NOMO-1 (cell line): Measurements from ENCODE around the gene MCTS1.
"Not testable (repeated sequence)": the region's sequence is repeated elsewhere in the genome, so short reads cannot be mapped to it uniquely, and the experiment has no call there.

Experiments used
- DNase-seq, 2 experiments: peaks; one replicate each; lab custom pipeline; 2025; ENCODE audit not compliant: unreplicated experiment in 2 of 2; lab: John Stamatoyannopoulos, UW

Gene MCTS1, protein sequence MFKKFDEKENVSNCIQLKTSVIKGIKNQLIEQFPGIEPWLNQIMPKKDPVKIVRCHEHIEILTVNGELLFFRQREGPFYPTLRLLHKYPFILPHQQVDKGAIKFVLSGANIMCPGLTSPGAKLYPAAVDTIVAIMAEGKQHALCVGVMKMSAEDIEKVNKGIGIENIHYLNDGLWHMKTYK

DNA sequence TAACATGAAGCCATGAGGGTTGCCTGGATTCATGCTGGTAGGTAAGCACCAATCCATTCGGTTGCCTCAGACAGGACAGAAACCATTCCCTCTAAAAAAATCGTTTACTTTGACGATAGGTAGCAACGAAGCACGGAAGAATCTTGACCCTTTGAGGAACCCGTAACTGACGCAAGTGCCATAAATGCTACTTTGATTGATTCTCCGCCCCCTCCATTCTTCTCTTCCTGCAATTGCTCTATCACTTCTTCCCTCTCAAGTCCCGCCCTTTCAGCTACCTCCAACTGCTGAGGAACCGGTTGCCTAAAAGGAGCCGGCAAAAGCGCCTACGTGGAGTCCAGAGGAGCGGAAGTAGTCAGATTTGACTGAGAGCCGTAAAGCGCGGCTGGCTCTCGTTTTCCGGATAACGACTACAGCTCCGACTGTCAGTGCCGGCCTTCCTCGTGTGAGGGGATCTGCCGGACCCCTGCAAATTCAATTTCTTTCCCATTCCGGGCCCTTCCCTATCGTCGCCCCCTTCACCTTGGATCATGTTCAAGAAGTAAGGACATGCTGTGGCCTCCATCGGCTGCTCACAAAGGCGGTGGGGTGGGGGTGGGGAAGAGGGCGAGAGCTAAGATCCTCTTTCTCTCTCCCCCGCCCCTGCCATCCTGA lies at the start of gene MCTS1:
MCTS1 (plus strand) TSS at position 395 of the 654 bp plus-strand sequence; CDS start at position 531, 136 bp downstream.
- peak; percentile 91 to 92 for DNase-seq

DNA sequence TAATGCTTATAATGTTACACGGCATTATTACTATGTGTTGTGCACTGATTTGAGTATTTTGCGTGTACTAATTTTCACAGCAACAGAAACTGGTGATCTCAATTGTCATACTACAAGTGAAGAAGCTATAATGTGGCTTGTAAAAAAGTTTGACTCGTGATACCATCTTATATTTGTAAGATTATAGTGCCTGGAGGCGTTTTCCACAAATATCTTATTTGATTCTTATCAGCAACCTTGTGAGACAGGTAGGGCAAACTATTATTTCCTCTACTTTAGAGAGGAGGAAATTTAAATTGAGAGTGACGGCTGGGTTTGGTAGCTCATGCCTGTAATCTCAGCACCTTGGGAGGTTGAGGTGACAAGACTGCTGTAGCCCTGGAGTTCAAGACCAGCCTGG lies 47.6 kb upstream of the MCTS1 start:
- DNase-seq, result no peak

DNA sequence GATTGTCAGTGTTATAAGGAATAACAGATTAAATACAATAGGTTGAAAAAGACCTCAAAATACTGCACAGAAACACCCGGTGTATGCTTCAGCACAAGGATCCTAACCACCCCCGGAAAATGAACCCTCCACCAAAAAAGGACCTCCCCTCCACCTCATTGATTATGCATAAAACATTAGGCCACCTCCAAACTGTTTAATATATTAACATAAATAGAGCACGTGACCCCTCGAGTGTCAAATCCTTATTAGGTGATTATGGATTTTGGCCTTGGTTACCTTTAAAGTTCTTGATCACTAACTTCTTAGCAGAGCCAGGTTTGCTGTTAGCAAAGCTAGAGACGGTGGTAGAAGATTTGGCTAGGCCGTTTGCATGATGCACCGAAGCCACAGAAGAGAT lies 44.1 kb upstream of the MCTS1 start:
- no peak for DNase-seq

DNA sequence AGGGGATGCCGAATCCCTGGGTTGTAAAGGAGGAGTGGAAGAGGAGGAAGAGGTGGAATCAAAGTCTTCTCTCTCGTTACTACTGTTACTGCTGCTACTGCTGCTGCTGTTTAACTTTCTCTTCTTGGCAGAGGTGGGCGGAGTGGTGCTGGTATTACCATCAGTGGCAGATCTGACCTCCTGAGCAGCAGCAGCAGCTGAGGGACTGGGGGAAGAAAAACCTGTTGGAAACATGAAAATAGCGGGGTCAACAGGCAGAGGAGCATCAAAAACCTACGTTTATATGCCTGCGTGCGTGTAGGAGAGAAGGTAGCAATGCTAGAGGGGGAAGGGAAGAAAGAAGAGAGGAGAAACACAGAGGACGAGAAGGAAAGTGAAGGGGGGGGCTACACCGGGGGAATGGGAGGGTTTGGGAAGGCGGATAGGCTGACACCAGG lies 43.5 kb upstream of the MCTS1 start:
- DNase-seq, result no peak

DNA sequence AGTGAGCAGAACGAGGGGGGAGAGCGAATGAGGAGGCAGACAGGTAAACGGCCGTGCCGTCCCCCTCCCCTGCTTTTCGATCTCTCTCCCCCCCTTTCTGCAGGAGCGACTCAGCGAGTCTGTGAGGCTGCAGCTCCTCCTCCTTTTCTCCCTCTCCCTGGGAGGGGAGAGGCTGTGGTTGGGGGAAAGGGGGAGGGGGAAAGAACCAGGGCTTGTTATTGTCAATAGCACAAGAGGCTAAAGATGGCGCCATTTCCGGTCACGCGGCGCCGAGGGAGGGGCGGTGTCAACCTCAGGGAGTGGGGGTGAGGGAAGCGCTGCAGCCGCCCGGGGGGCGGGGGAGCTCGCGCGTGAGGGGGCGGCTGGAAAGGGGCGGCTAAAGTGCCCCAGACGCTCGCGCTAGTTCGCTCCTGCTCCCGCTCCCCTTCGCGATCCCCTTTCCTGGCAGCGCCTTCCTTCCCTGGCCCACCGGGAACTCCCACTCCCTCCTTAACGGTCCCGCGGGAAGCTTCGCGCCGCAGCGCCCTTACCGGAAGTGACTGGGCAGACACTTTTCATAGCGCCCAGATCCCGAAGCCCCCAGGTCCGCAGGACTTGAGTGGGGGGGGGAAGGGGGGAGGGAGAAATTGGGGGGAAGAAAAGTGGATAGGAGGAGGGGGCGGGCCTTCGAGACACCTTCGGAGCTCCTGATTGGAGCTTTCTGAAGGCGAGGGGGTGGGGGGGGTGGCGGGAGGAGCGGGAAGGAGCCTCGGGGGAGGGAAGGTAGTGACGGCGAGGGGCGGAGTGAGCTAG lies 42.9 kb upstream of the MCTS1 start, which contains the start of gene CUL4B:
CUL4B (minus strand) TSS at position 121 of the 792 bp plus-strand sequence. CDS start 324 bp downstream, outside the sequence.
- peak; percentile 67 to 86 for DNase-seq

DNA sequence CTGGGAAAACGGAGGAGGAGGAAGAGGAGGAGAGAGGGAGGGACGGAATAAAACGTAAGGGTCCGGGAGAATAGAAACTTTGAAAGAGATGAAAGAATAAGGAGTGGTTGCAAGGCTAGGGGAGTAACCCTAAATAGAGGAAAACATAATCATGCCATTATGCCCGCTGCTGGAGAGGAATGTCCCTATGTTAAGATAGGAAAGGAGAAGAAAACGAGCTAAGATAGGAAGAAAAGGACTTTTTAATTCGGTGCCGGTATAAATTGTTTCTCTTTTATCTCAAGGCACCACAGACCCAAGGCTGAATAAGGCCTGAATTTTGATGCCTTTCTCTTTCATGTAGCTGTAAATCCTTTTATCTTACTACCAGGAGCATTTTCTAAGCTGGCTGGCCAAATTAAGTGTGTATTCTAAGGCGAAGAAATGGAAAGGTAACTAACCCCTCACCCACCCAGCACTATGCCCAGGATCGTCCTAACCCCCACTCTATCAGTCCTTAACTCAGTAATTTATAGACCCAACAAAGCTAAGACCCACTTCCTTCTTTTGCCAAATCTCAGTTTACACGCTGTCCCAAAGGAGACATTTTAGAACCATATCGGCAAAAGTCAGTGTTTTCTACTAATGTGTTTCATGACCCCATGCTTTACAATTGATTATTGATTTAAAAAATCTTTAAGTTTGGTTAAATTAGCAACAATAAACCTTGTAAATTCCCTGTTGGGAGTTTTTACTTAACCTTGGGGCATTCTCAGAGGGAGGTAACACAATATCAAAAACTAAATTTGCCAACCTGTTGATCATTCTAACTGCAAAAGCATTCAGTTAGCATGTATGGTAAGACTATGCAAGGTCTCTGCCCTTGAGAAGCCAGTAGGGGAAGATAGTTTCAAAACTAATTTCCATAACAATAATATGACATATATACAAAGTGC lies 42.0 kb upstream of the MCTS1 start:
- DNase-seq, result no peak

DNA sequence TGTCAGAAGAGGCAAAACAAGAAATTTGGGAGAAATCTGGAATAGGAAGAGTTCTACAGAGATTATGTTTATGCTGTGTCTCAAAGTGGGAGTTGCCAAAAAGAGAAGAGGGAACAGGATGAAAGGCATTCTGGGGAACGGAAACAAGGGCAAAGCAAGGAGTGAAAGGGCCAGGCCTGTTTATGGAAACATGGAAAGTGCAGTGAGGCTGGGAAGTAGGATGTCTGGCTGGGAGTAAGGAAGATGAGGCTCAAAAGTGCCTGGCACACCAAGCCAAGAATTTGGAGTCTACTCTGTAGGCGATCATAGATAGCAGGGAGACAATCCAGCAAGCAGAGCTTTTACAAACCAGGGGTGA lies 41.4 kb upstream of the MCTS1 start:
- DNase-seq, result no peak

DNA sequence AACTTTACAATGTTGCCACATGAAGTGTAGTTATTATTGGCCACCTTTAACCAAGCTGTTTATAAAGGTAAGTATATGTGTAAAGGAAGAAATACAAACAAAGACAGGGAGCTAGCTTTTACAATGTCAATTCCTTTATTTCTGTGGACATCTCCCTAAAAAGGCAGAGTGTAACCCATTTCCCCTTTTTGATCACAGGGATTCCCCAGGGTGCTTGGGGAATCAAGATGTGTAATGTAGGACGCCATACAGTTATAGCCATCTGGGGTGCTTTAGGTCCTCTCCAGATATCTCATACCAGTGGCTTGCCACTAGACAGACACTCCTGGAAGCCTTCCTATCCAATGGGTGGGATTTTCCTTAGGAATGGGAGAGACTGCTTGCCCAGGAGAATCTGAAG lies 39.0 kb upstream of the MCTS1 start:
- DNase-seq, result no peak

DNA sequence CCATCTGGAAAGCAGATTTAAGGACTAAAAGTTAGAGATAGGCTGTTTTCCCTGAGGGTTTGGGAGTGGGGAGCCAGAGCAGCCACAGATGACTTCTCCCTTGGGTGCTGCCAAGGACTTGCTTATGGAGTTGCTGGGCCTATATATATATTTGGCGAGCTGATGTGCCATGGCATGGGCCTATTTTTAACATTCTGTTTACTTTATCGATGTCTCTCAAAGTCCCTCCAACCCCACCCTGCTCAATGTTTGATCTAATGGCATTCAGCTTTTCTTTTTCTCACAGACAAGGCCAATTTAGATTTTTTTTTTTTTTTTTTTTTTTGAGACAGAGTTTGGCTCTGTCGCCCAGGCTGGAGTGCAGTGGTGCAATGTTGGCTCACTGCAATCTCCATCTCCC lies 37.1 kb upstream of the MCTS1 start:
- no peak for DNase-seq

DNA sequence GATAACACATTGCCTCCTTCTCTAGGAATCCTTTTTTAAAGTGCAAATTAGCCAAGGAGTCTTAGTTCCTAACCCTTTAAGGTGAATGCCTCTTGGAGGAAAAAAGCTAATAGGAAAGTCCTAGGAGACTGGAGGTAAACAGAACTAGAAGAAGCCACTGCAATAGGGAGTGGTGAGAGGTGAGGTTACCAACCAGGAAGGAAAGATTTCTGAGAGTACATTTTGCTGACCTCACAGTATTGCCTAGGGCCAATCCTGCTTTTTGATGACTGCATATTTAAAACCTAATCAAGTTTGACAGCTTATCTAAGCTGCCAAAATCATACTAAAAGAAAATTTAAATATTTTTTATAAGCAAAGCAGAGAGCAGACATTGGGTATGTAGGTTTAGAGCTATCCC lies 35.9 kb upstream of the MCTS1 start:
- no peak for DNase-seq

DNA sequence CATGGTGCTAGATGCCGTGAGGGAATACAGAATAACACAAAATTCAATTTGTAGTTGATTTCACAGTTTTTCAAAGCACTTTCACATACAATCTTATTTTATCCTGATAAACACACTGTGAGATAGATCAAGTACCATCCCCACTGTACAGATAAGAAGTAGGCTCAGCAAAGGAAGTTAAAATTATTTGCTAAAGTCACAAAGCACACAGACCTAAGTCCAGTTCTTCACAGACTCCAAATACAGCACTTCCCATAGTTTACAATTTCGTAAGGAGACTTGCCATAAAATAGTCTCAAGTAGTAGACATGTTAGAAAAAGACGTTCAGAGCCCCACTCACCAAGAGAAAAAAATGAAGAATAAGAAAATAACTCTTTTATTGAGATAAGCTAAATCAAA lies 35.3 kb upstream of the MCTS1 start:
- DNase-seq, result no peak

DNA sequence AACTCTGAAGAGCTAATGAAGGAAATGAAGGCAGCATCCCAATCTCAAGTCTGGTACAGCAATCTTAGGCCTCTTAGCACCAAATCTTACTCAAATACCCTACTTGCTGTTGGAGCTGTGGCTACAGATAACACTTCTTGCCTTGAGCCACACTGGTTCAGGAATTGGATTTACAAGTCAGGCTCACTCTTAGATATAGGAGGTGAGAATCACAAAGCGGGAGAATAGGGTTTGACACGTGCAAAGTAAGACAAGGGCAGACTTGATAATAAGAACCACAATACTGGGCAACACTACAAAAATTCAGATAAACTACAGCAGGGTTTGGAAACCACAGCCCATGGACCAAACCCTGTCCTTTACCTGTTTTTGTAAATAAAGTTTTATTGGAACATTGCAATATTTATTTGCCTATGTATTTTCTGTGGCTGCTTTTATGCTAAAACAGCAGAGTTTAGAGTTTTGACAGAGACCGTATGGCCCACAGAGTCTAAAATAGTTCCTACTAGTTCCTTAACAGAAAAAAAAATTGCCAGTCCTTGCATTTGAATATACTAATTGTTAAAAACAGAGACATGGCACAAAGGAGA lies 33.8 kb upstream of the MCTS1 start:
- DNase-seq, result no peak

DNA sequence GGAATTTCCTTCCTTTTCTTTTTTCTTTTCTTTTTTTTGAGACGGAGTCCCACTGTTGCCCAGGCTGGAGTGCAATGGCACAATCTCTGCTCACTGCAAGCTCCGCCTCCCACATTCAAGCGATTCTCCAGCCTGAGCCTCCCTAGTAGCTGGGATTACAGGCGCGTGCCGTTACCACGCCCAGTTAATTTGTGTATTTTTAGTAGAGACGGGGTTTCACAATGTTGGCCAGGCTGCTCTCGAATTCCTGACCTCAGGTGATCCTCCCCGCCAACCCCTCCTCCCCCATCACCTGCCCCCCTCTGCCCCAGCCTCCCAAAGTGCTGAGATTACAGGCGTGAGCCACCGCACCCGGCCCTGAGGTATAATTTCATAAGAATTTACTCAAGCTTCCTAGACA lies 30.1 kb upstream of the MCTS1 start:
- not testable (repeated sequence) for DNase-seq

DNA sequence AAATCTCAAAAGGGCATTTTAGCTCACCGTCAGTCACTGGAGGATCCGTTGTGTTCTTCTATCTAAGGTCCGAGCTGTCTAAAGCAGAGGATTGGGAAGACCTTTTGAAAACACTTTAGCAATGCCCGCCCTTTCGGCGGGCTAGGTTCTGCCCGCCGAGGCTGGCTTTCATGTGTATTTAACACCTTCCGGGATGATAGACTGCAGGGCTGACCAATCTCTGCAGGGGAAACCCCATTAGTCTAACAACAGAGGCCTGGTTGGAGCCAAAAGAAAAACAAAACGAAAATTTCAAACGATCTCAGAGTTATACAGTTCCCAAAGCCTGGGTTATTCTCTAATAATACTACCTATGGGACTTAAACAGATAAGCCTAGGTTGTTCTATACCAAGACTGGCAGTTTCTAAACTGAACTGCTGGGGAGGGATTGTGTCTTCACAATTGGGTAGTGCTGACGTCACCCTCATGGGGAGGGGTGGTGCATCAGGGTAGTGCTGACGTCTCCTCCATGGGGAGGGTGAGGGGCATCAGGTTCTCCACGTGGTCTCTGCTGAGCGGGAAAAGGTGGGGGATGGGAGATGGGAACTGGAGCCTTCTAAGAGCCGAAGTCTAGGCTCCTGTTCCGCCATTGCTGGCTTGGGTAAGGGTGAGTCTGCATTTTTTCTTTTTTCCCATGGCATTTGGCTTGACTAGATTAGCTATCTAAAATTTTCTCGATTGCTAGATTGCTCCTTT lies 28.4 kb upstream of the MCTS1 start:
- no peak for DNase-seq

DNA sequence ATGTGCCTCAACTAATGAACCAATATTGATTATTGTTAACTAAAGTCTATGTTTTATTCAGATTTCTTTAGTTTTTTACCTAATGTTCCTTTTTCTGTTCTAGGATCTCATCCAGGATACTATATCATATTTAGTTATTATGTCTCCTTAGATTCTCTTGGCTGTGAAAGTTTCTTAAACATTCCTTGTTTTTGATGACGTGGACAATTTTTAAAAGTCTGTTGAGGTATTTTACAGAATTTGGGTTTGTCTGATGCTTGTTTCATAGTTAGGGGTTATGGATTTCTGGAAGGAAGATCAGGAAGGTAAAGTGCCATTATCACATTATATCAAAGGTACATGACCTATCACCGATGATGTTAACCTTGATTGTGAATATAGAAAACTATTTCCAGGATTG lies 18.2 kb upstream of the MCTS1 start:
- DNase-seq, result no peak

DNA sequence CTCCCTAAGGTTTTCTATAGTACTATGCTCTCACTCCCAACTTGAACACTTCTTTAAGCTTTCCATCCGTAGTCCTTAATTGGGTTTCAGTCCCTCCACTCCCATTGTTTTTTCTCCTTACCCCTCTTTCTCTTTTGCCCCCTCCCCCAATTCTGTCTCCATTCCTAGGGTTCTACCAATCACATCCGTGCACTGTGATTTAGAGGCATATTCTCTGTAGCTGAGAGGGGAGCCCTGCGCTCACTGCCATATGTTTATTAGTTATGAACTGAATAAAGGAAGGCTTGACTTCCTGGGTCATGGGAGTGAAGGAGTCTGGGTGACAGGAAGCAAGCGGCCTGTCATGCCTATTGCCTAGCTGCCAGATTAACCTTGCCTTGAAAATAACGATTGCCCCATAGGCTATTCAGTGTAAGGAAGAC lies 471 bp downstream of the MCTS1 start:
- peak; percentile 18 to 26 for DNase-seq

DNA sequence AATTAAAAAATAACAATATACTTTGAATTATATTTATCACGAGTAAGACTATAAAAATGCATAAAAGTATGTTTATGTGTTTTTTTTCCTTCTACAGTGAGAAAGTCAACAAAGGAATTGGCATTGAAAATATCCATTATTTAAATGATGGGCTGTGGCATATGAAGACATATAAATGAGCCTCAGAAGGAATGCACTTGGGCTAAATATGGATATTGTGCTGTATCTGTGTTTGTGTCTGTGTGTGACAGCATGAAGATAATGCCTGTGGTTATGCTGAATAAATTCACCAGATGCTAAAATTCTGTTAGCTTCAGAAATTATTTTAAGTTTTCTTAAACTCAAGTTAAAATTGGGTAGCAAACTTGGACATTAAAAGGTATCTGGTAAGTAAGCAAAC lies 8.2 kb downstream of the MCTS1 start:
- no peak for DNase-seq

DNA sequence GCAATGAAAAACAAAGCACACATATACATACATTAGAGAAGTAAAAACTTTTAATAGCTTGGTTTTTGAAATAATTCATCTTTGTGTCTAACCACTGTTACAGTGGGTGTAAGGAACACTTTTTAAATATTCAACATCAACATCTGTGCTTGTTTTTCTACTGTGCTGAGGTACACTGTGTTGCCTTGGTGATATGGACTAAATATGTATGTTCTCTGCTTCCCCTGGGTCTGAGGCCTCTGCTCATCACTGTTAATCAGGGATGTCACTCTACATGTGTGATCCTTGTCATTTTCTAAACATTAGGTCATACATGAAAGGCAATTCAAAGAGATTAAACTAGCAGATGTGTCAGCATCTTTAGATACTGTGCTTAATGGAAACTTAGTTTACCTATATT lies 10.9 kb downstream of the MCTS1 start:
- DNase-seq, result no peak

DNA sequence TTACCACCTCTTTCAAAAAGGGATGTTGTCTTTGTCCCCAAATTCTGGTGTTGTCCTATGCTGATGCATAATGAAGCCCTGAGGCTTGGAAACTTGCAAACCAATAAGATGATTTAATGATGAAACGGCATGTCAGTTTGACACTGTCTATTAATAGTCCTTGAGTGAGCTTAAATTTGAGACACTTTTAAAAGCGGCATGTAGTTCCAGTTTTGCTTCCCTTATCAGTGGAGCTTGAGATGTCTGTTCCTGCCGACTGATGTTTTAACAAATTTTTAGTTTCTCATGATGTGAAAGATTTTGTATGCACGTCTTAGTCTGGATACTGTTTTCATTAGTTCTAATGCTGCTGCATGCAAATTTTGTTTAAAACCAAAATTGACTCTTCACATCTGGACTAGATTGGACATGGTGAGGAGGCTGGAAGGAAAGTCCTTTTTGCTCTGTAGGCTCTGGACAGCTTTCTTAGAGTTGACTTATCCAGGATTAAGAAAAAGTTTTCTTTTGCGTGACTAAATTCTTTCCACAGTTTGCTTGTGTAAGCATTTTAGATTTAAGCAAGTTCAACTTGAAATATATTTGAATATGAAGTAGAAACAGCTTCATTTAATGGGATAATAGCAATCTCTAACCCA lies 14.2 kb downstream of the MCTS1 start:
- DNase-seq, result peak; percentile 16 to 71
